ENCODE data around the gene AK8. TPM values are rescaled to one million over a fixed set of nuclear protein-coding genes. Genes with fewer than 3 reads are reported as not detected.

Gene AK8
- total and polyA plus RNA-seq, 2 experiments from 2014 or later: 0.14 to 0.78 TPM

GRCh38 chr9:132690696-132691095, 187.4 kb downstream of the AK8 start:
- H3K27me3 Mint-ChIP-seq (ENCODE audit: insufficient read depth, low read depth, poor library complexity): peaks cover 2% of the 10 kb centered on the region
- no peaks in the 10 kb centered on the region for H3F3A ChIP-seq (replicated peaks; ENCODE audit: low read depth)
- H3K4me1 ChIP-seq (ENCODE audit: insufficient read depth): no peaks in the 10 kb centered on the region
- DNase-seq (ENCODE audit: low spot score): no peak
- H3K27me3 ChIP-seq (ENCODE audit: insufficient read depth): no peaks in the 10 kb centered on the region
- TF ChIP-seq NANOG (IDR thresholded peaks at IDR 0.05; ENCODE audit: borderline replicate concordance) (no peak), CREB1 (CRISPR knock-in tag; IDR thresholded peaks at IDR 0.05; ENCODE audit: low read depth) (no peak), CTCF (conservative IDR thresholded peaks at IDR 0.05; ENCODE audit: low read depth in 2 of 2) (no peak), ETS1 (IDR thresholded peaks at IDR 0.05) (no peak), ZNF331 (CRISPR knock-in tag; IDR thresholded peaks at IDR 0.05; ENCODE audit: low read depth) (no peak), EZH2 (IDR thresholded peaks at IDR 0.05; ENCODE audit: low read depth, unreplicated experiment) (no peak), ZNF114 (CRISPR knock-in tag; IDR thresholded peaks at IDR 0.05) (no peak)
- TF ChIP-seq, protein P1, sequence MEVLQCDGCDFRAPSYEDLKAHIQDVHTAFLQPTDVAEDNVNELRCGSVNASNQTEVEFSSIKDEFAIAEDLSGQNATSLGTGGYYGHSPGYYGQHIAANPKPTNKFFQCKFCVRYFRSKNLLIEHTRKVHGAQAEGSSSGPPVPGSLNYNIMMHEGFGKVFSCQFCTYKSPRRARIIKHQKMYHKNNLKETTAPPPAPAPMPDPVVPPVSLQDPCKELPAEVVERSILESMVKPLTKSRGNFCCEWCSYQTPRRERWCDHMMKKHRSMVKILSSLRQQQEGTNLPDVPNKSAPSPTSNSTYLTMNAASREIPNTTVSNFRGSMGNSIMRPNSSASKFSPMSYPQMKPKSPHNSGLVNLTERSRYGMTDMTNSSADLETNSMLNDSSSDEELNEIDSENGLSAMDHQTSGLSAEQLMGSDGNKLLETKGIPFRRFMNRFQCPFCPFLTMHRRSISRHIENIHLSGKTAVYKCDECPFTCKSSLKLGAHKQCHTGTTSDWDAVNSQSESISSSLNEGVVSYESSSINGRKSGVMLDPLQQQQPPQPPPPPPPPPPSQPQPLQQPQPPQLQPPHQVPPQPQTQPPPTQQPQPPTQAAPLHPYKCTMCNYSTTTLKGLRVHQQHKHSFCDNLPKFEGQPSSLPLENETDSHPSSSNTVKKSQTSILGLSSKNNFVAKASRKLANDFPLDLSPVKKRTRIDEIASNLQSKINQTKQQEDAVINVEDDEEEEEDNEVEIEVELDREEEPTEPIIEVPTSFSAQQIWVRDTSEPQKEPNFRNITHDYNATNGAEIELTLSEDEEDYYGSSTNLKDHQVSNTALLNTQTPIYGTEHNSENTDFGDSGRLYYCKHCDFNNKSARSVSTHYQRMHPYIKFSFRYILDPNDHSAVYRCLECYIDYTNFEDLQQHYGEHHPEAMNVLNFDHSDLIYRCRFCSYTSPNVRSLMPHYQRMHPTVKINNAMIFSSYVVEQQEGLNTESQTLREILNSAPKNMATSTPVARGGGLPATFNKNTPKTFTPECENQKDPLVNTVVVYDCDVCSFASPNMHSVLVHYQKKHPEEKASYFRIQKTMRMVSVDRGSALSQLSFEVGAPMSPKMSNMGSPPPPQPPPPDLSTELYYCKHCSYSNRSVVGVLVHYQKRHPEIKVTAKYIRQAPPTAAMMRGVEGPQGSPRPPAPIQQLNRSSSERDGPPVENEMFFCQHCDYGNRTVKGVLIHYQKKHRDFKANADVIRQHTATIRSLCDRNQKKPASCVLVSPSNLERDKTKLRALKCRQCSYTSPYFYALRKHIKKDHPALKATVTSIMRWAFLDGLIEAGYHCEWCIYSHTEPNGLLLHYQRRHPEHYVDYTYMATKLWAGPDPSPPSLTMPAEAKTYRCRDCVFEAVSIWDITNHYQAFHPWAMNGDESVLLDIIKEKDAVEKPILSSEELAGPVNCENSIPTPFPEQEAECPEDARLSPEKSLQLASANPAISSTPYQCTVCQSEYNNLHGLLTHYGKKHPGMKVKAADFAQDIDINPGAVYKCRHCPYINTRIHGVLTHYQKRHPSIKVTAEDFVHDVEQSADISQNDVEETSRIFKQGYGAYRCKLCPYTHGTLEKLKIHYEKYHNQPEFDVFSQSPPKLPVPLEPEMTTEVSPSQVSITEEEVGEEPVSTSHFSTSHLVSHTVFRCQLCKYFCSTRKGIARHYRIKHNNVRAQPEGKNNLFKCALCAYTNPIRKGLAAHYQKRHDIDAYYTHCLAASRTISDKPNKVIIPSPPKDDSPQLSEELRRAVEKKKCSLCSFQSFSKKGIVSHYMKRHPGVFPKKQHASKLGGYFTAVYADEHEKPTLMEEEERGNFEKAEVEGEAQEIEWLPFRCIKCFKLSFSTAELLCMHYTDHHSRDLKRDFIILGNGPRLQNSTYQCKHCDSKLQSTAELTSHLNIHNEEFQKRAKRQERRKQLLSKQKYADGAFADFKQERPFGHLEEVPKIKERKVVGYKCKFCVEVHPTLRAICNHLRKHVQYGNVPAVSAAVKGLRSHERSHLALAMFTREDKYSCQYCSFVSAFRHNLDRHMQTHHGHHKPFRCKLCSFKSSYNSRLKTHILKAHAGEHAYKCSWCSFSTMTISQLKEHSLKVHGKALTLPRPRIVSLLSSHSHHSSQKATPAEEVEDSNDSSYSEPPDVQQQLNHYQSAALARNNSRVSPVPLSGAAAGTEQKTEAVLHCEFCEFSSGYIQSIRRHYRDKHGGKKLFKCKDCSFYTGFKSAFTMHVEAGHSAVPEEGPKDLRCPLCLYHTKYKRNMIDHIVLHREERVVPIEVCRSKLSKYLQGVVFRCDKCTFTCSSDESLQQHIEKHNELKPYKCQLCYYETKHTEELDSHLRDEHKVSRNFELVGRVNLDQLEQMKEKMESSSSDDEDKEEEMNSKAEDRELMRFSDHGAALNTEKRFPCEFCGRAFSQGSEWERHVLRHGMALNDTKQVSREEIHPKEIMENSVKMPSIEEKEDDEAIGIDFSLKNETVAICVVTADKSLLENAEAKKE (CRISPR knock-in tag; IDR thresholded peaks at IDR 0.05): no peak
- no peak overlapping the region for H3K27ac Mint-ChIP-seq
- no peak overlapping the region for H2AFZ ChIP-seq
- H3K27ac ChIP-seq (ENCODE audit: low read depth): no peak overlapping the region
- no peak overlapping the region for H3K4me3 Mint-ChIP-seq
- no peak for ATAC-seq
- peaks cover 3% of the 10 kb centered on the region; the same call in 1 of the 2 replicates for H3K79me2 ChIP-seq (replicated peaks; ENCODE audit: insufficient read depth)
- H3K4me3 ChIP-seq: no peak overlapping the region
- H3K9me3 Mint-ChIP-seq: peaks cover 4% of the 10 kb centered on the region; the same call in 2 of the 3 replicates
- peaks cover 41% of the 10 kb centered on the region for H3K36me3 ChIP-seq (ENCODE audit: insufficient read depth)
- no peaks in the 10 kb centered on the region for H3K9me2 ChIP-seq (ENCODE audit: insufficient read depth)
- H3K4me2 ChIP-seq: no peak overlapping the region
- peaks cover 3% of the 10 kb centered on the region for H4K20me1 ChIP-seq (replicated peaks; ENCODE audit: insufficient read depth)
- H3K4me1 Mint-ChIP-seq: no peaks in the 10 kb centered on the region
- peaks cover 59% of the 10 kb centered on the region for H3K36me3 Mint-ChIP-seq (ENCODE audit: low read depth)

Measured in GM23338 (cell line).